Epithelial cell of proximal tubule (primary cell): Measurements from ENCODE around the gene KIFC3. TPM values are rescaled to one million over a fixed set of nuclear protein-coding genes. Genes with fewer than 3 reads are reported as not detected.
"Not testable (repeated sequence)": the region's sequence is repeated elsewhere in the genome, so short reads cannot be mapped to it uniquely, and the experiment has no call there.

Experiments used
- DNase-seq: peaks from one replicate; pipeline ENCODE4 v3.0.0-alpha.2; 2011; ENCODE audit warnings: low read depth
- H3K4me3 ChIP-seq: 2 replicates; pipeline ENCODE4 v1.5.1; 2011; ENCODE audit warnings: low read depth, mild to moderate bottlenecking, low read length
- total RNA-seq: library from RNA; depleted of rRNA; stranded (reverse); fragments of >200 nt; gene quantifications from 2 replicates; pipeline ENCODE4 v1.2.3, GENCODE V29; 2015
- TF ChIP-seq, protein P1 (sequence below): conservative IDR thresholded peaks from 2 replicates; pipeline ENCODE4 v1.5.1; 2012; ENCODE audit warnings: low read depth, mild to moderate bottlenecking, low read length

KIFC3 gene
- total RNA-seq, 1 donor from 2014 or later: 86.0 TPM

DNA sequence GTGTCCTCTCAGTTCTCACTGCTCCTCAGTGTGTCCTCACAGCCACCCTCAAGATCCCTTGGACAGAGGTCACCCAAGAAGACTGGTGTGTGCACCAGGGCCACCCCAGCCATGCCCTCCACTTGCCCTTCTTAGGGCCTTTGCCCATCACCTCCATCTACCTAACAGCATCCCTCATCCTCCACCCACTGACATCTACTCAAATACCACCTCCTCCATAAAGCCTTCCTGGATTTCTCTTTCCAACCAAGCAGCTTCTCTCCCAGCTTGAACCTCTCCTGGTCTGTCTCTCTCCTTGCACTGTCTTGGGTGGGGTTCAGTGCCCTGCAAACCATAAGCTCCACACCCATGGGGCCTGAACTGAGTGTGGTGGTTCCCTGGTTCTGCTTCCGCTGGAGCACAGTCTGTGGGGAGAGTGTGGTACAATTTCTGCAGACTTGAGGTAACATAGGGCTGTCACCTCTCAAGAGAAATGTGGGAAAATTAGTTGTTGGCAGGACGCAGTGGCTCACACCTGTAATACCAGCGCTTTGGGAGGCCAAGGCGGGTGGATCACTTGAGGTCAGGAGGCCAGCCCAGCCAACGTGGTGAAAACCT, 52.3 kb downstream of the KIFC3 start:
- H3K4me3 ChIP-seq: no peak overlapping the region
- TF ChIP-seq, protein P1, sequence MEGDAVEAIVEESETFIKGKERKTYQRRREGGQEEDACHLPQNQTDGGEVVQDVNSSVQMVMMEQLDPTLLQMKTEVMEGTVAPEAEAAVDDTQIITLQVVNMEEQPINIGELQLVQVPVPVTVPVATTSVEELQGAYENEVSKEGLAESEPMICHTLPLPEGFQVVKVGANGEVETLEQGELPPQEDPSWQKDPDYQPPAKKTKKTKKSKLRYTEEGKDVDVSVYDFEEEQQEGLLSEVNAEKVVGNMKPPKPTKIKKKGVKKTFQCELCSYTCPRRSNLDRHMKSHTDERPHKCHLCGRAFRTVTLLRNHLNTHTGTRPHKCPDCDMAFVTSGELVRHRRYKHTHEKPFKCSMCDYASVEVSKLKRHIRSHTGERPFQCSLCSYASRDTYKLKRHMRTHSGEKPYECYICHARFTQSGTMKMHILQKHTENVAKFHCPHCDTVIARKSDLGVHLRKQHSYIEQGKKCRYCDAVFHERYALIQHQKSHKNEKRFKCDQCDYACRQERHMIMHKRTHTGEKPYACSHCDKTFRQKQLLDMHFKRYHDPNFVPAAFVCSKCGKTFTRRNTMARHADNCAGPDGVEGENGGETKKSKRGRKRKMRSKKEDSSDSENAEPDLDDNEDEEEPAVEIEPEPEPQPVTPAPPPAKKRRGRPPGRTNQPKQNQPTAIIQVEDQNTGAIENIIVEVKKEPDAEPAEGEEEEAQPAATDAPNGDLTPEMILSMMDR: no peak
- no peak for DNase-seq

DNA sequence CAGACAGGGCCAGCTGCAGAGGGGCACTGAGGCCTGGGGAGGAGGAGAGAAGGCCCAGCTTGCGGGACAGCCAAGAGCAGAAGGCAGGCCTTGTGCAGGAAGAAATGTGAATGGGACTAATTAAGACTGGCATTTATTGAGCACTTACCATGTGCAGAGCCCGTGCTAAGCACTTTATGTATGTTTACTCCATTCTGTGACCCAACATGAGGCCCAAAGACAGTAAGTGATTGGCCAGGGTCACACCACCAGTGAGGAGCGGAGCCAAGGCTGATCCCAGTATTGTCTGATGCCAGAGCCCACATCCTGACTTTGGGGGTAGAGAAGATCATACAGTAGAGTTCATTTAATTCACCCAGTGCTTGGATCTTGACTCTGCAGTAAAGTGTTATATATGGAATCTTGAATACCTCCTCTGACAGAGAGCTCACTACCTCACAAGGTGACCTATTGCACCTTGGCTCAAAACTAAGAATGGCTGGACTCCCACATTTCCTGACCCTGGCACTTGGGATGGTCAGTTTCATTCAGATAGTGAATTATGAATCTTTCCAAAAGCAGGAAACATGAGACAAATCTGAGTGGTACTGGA, 53.1 kb downstream of the KIFC3 start:
- TF ChIP-seq, protein P1: no peak
- H3K4me3 ChIP-seq: no peak overlapping the region
- no peak for DNase-seq

DNA sequence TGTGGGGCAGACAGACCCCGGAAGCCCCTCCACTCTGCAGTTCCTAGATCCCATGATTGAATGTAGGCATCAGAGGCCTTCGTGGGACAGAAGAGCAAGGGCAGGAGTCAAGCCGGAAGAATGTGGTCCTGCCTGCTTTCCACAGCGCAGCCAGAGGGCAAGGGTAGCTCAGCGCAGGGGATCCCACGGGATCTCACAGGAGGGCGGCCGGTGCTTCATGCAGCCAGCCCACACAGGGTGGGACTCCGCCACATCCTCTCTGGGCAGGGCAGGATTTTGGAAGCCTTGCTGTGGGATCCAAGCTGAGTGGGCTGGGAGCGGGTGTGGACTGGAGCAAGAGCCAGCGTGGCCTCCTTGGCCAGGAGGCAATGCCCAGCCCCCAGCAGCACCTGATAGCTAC, 53.7 kb downstream of the KIFC3 start:
- DNase-seq: no peak
- TF ChIP-seq, protein P1: no peak
- no peak overlapping the region for H3K4me3 ChIP-seq

DNA sequence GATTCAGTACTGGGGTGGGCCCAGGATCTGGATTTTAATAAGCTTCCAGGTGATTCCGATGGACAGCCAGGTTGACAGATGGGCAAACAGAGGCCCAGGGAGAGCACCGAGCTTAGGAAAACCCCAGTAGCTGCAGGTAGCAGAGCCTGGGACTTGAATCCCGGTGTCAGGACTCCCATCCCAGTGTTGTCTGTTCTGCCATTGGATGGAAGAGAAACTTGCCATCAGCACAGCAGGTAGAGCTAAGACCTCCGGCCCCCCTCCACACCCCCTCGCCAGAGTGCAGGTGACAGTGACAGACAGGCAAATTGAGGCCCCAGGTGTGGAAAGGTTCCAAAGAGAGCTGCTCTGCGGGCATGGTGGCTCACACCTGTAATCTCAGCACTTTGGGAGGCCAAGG, 54.3 kb downstream of the KIFC3 start:
- TF ChIP-seq, protein P1: no peak
- no peak overlapping the region for H3K4me3 ChIP-seq
- no peak for DNase-seq

DNA sequence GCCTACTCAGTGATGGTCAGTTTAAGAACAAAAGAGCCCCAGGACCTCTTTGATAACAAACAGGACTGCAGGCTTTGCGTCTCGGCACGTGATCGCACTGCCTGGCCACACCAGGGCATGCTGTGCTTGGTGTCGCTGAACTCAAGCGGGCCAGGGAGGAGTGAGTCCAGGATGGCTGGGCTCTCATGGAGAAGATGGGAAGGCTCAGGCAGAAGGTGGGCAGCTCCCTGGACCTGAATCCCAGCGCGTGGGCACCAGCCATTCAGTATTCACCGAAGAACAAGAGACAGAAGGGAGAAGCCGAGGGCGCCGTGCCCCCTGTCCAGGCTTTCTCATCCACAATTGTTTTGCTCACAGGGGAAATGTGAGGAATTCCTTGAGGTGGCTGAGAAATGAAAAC, 54.8 kb downstream of the KIFC3 start:
- H3K4me3 ChIP-seq: no peak overlapping the region
- no peak for DNase-seq
- TF ChIP-seq, protein P1: no peak

DNA sequence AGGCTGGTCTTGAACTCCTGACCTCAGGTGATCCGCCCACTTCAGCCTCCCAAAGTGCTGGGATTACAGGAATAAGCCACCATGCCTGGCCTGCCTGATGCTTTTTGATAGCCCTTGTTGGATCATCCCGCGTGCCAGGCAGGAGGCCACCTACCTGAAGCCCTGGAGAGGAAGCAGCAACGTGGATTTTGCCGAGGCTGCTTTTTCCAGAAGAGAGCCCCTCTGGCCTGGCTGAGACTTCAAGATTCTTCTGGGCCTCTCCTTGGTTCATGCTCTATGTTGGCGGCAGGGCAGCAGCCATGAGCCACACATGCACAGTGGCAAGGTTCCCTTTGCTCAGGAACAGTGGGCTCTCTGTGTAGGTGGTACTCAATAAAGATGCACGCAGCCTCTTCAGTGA, 55.2 kb downstream of the KIFC3 start:
- DNase-seq: no peak
- H3K4me3 ChIP-seq: no peak overlapping the region
- TF ChIP-seq, protein P1: no peak

DNA sequence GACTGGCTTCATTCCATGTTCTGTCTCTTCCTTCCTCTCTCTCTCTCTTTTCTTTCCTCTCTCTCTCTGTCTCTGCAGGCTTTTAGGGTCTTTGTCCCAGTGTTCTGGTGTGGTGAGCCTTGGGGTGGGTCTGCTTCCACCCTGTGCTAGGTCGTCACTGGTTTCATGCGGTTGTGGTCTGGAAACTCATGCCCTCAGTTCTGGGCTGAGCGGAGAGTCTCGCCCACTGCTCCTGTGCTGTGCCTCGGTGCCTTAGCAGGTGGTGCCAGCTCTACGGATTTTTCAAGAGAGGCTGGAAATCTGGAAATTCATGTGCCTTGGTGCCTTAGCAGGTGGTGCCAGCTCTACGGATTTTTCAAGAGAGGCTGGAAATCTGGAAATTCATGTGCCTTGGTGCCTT, 56.0 kb downstream of the KIFC3 start:
- not testable (repeated sequence) for H3K4me3 ChIP-seq, DNase-seq
